ENCODE data around the gene PRSS56. TPM values are rescaled to one million over a fixed set of nuclear protein-coding genes. Genes with fewer than 3 reads are reported as not detected.

Gene PRSS56
- total RNA-seq, 1 donor from 2014 or later, result not detected

GRCh38 chr2:232491139-232491780 is 28.9 kb upstream of the PRSS56 start:
- Mint-ChIP-seq H3K36me3 (ENCODE audit: insufficient read depth) (no peaks in the 10 kb centered on the region), H3K27me3 (peaks cover 52% of the 10 kb centered on the region), H3K9me3 (ENCODE audit: low read depth) (no peaks in the 10 kb centered on the region), H3K4me3 (ENCODE audit: low read depth) (no peak overlapping the region), H3K27ac (no peak overlapping the region), H3K4me1 (ENCODE audit: low read depth) (no peaks in the 10 kb centered on the region)
- no peak for TF ChIP-seq CTCF (IDR thresholded peaks at IDR 0.05; ENCODE audit: unreplicated experiment)
- no peak for DNase-seq (ENCODE audit: low spot score, unreplicated experiment)

- no peaks in the 10 kb centered on the region for H3K4me1 Mint-ChIP-seq (ENCODE audit: low read depth)
- H3K4me3 Mint-ChIP-seq (ENCODE audit: low read depth), result no peak overlapping the region
- DNase-seq (ENCODE audit: low spot score, unreplicated experiment), result no peak
These were observed 27.8 kb upstream of the PRSS56 start for GRCh38 chr2:232492236-232492848.

GRCh38 chr2:232492963-232493700 is 27.1 kb upstream of the PRSS56 start:
- H3K27me3 Mint-ChIP-seq, result peaks cover 46% of the 10 kb centered on the region
- TF ChIP-seq CTCF (IDR thresholded peaks at IDR 0.05; ENCODE audit: unreplicated experiment), result no peak
- no peaks in the 10 kb centered on the region for H3K36me3 Mint-ChIP-seq (ENCODE audit: insufficient read depth)
- no peak overlapping the region for H3K4me3 Mint-ChIP-seq (ENCODE audit: low read depth)
- H3K9me3 Mint-ChIP-seq (ENCODE audit: low read depth), result no peaks in the 10 kb centered on the region
- no peak overlapping the region for H3K27ac Mint-ChIP-seq
- no peak for DNase-seq (ENCODE audit: low spot score, unreplicated experiment)
- no peaks in the 10 kb centered on the region for H3K4me1 Mint-ChIP-seq (ENCODE audit: low read depth)

More at GRCh38 chr2:232492236-232492848, 27.8 kb upstream of the PRSS56 start:
- Mint-ChIP-seq H3K36me3 (ENCODE audit: insufficient read depth) (no peaks in the 10 kb centered on the region), H3K9me3 (ENCODE audit: low read depth) (no peaks in the 10 kb centered on the region), H3K27me3 (peaks cover 48% of the 10 kb centered on the region), H3K27ac (no peak overlapping the region)
- TF ChIP-seq CTCF (IDR thresholded peaks at IDR 0.05; ENCODE audit: unreplicated experiment), result no peak

- H3K27me3 Mint-ChIP-seq, result peaks cover 44% of the 10 kb centered on the region
- TF ChIP-seq CTCF (IDR thresholded peaks at IDR 0.05; ENCODE audit: unreplicated experiment), result no peak
- no peak for DNase-seq (ENCODE audit: low spot score, unreplicated experiment)
- H3K9me3 Mint-ChIP-seq (ENCODE audit: low read depth), result no peaks in the 10 kb centered on the region
- no peaks in the 10 kb centered on the region for H3K4me1 Mint-ChIP-seq (ENCODE audit: low read depth)
- H3K36me3 Mint-ChIP-seq (ENCODE audit: insufficient read depth), result no peaks in the 10 kb centered on the region
- no peak overlapping the region for H3K27ac Mint-ChIP-seq
- H3K4me3 Mint-ChIP-seq (ENCODE audit: low read depth), result no peak overlapping the region
These were observed 26.3 kb upstream of the PRSS56 start for GRCh38 chr2:232493701-232494474.

GRCh38 chr2:232494542-232494941 is 25.6 kb upstream of the PRSS56 start:
- Mint-ChIP-seq H3K4me1 (ENCODE audit: low read depth) (no peaks in the 10 kb centered on the region), H3K36me3 (ENCODE audit: insufficient read depth) (no peaks in the 10 kb centered on the region), H3K27me3 (peaks cover 42% of the 10 kb centered on the region), H3K27ac (no peak overlapping the region), H3K9me3 (ENCODE audit: low read depth) (no peaks in the 10 kb centered on the region), H3K4me3 (ENCODE audit: low read depth) (no peak overlapping the region)
- no peak for DNase-seq (ENCODE audit: low spot score, unreplicated experiment)
- TF ChIP-seq CTCF (IDR thresholded peaks at IDR 0.05; ENCODE audit: unreplicated experiment), result no peak

All from progenitor cell of endocrine pancreas (in vitro differentiated cells).